ENCODE results near the gene PWP2.

DNA sequence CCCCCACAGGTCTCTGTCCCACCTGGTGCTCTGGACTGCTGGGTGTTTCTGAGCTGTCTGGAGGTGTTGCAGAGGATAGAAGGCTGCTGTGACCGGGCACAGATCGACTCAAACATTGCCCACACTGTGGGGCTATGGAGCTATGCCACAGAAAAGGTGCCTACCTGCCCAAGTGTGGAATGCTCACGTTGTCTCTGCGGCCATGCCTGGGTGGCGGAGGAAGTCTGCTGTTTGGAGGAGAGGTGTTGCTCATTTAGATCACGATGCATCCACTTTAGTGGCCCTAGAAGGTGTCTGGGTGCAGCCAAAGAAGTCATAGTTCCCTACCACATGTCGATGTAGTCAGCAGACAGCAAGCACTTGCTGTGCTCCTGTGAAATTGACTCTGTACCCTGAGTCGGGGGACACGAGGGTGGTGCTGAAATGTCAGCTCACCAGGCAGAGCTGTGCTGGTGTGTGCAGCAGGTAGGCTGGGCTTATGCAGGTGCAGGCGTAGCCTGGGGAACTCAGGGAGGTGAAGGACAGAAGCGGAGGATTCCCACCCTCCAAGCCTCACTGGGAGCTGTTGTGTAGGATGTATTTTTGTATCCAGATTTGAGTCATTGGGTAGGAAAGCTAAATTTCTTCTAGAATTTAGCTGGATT is 32.8 kb upstream of the PWP2 start:
- no peak for TF ChIP-seq POLR2AphosphoS5 (IDR thresholded peaks at IDR 0.05)
- TF ChIP-seq CTCF (IDR thresholded peaks at IDR 0.05), result no peak

All from esophagus muscularis mucosa (tissue), 3 donors.